ENCODE results near the gene AIG1. TPM values are rescaled to one million over a fixed set of nuclear protein-coding genes. Genes with fewer than 3 reads are reported as not detected.
"Not testable (repeated sequence)": the region's sequence is repeated elsewhere in the genome, so short reads cannot be mapped to it uniquely, and the experiment has no call there.

AIG1 gene
- total RNA-seq, 1 donor from 2014 or later, result 35.2 TPM

DNA sequence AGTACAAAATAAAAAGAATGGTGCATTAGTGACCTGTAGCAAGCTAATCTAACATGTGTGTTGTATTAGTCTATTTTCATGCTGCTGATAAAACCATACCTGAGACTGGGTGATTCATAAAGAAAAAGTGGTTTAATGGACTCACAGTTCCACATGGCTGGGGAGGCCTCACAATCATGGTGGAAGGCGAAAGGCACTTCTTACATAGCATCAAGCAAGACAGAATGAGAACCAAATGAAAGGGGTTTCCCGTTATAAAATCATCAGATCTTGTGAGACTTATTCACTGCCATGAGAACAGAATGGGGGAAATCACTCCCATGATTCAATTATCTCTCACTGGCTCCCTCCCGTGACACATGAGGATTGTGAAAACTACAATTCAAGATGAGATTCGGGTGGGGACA, 45.4 kb upstream of the AIG1 start:
- no peak overlapping the region for H3K4me2 ChIP-seq (ENCODE audit: low read length)
- Mint-ChIP-seq H3K27me3 (ENCODE audit: low read depth, unreplicated experiment) (peaks cover 2% of the 10 kb centered on the region), H3K27ac (ENCODE audit: unreplicated experiment) (no peak overlapping the region), H3K4me3 (ENCODE audit: unreplicated experiment) (no peak overlapping the region), H3K9me3 (ENCODE audit: unreplicated experiment) (no peaks in the 10 kb centered on the region), H3K36me3 (ENCODE audit: low read depth, unreplicated experiment) (no peaks in the 10 kb centered on the region), H3K4me1 (ENCODE audit: low read depth, unreplicated experiment) (no peaks in the 10 kb centered on the region)
- H3K4me3 ChIP-seq (ENCODE audit: insufficient read depth, low read depth, low read length), result no peak overlapping the region
- H3K9me3 ChIP-seq (ENCODE audit: insufficient read depth, low read depth, low read length), result no peaks in the 10 kb centered on the region
- DNase-seq (ENCODE audit: low read depth) (no peak), FAIRE-seq (no peak)
- TF ChIP-seq CTCF (IDR thresholded peaks at IDR 0.05; ENCODE audit: insufficient read depth, low read depth, low read length) (no peak), EZH2 (IDR thresholded peaks at IDR 0.05; ENCODE audit: insufficient read depth, low read length) (no peak)
- H3K36me3 ChIP-seq (ENCODE audit: insufficient read depth, low read length), result no peaks in the 10 kb centered on the region
- H3K79me2 ChIP-seq (ENCODE audit: insufficient read depth, low read length), result no peaks in the 10 kb centered on the region
- no peak overlapping the region for H3K27ac ChIP-seq (ENCODE audit: low read depth, low read length)
- H3K27me3 ChIP-seq (ENCODE audit: insufficient read depth, low read length), result no peaks in the 10 kb centered on the region
- no peaks in the 10 kb centered on the region for H3K4me1 ChIP-seq (ENCODE audit: insufficient read depth, low read length)
- H2AFZ ChIP-seq (ENCODE audit: low read depth, low read length), result no peak overlapping the region
- no peaks in the 10 kb centered on the region for H4K20me1 ChIP-seq (ENCODE audit: insufficient read depth, low read length)
- H3K9ac ChIP-seq (ENCODE audit: low read length), result no peak overlapping the region

DNA sequence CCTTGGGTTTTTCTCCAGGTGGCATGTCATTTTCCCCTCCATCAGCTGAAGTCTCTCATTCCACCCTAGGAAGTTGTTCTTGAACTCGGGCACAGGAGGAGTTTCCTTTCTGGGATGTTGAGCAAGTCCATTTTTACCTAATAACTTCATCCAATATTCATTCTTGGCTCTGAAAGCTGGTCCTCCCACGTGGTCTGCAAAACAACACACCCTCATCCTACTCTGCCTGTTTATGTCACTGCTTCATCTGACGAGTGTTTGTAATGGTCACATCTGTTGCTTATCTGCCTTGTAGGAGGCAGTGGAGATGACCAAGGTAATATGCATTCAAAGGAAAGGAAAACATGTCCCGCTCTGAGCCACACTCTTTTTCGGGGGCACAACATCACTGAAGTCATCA, 41.7 kb upstream of the AIG1 start:
- Histone ChIP-seq H4K20me1 (ENCODE audit: insufficient read depth, low read length) (no peaks in the 10 kb centered on the region), H3K27ac (ENCODE audit: low read depth, low read length) (no peak overlapping the region), H3K27me3 (ENCODE audit: insufficient read depth, low read length) (no peaks in the 10 kb centered on the region), H3K4me1 (ENCODE audit: insufficient read depth, low read length) (no peaks in the 10 kb centered on the region), H3K9ac (ENCODE audit: low read length) (no peak overlapping the region), H3K4me2 (ENCODE audit: low read length) (no peak overlapping the region), H3K36me3 (ENCODE audit: insufficient read depth, low read length) (no peaks in the 10 kb centered on the region), H2AFZ (ENCODE audit: low read depth, low read length) (no peak overlapping the region), H3K4me3 (ENCODE audit: insufficient read depth, low read depth, low read length) (no peak overlapping the region), H3K9me3 (ENCODE audit: insufficient read depth, low read depth, low read length) (no peaks in the 10 kb centered on the region), H3K79me2 (ENCODE audit: insufficient read depth, low read length) (no peaks in the 10 kb centered on the region)
- Mint-ChIP-seq H3K4me1 (ENCODE audit: low read depth, unreplicated experiment) (no peaks in the 10 kb centered on the region), H3K4me3 (ENCODE audit: unreplicated experiment) (no peak overlapping the region), H3K9me3 (ENCODE audit: unreplicated experiment) (no peaks in the 10 kb centered on the region), H3K27me3 (ENCODE audit: low read depth, unreplicated experiment) (peaks cover 2% of the 10 kb centered on the region), H3K27ac (ENCODE audit: unreplicated experiment) (no peak overlapping the region), H3K36me3 (ENCODE audit: low read depth, unreplicated experiment) (no peaks in the 10 kb centered on the region)
- FAIRE-seq (no peak), DNase-seq (ENCODE audit: low read depth) (peak; percentile 12)
- TF ChIP-seq CTCF (IDR thresholded peaks at IDR 0.05; ENCODE audit: insufficient read depth, low read depth, low read length), result no peak
- TF ChIP-seq EZH2 (IDR thresholded peaks at IDR 0.05; ENCODE audit: insufficient read depth, low read length), result no peak

DNA sequence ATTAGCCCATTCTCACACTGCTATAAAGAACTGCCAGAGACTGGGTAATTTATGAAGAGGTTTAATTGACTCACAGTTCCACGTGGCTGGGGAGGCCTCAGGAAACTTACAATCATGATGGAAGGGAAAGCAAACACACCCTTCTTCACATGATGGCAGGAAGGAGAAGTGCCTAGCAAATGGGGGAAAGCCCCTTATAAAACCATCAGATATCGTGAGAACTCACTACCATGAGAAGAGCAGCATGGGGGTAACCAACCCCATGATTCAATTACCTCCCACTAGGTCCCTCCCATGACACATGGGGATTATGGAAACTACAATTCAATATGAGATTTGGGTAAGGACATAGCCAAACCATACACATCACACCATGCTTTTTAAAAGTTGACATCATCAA, 39.8 kb upstream of the AIG1 start:
- H3K9me3 ChIP-seq (ENCODE audit: insufficient read depth, low read depth, low read length); H3K4me1 ChIP-seq (ENCODE audit: insufficient read depth, low read length); H3K36me3 ChIP-seq (ENCODE audit: insufficient read depth, low read length); H3K4me1 Mint-ChIP-seq (ENCODE audit: low read depth, unreplicated experiment); H3K9me3 Mint-ChIP-seq (ENCODE audit: unreplicated experiment); H3K27me3 Mint-ChIP-seq (ENCODE audit: low read depth, unreplicated experiment); H2AFZ ChIP-seq (ENCODE audit: low read depth, low read length); H3K27me3 ChIP-seq (ENCODE audit: insufficient read depth, low read length); H3K79me2 ChIP-seq (ENCODE audit: insufficient read depth, low read length); DNase-seq (ENCODE audit: low read depth); H3K9ac ChIP-seq (ENCODE audit: low read length); H3K4me2 ChIP-seq (ENCODE audit: low read length); H3K27ac ChIP-seq (ENCODE audit: low read depth, low read length); FAIRE-seq; H4K20me1 ChIP-seq (ENCODE audit: insufficient read depth, low read length); H3K36me3 Mint-ChIP-seq (ENCODE audit: low read depth, unreplicated experiment); H3K4me3 ChIP-seq (ENCODE audit: insufficient read depth, low read depth, low read length); H3K4me3 Mint-ChIP-seq (ENCODE audit: unreplicated experiment); H3K27ac Mint-ChIP-seq (ENCODE audit: unreplicated experiment): not testable (repeated sequence)
